Amygdala (tissue), 56 donors: Measurements from ENCODE around the gene TMEM203.

Experiments used
- DNase-seq, 56 donors: peaks; one replicate each; lab custom pipeline; 2025; lab: John Stamatoyannopoulos, UW

Gene TMEM203

DNA sequence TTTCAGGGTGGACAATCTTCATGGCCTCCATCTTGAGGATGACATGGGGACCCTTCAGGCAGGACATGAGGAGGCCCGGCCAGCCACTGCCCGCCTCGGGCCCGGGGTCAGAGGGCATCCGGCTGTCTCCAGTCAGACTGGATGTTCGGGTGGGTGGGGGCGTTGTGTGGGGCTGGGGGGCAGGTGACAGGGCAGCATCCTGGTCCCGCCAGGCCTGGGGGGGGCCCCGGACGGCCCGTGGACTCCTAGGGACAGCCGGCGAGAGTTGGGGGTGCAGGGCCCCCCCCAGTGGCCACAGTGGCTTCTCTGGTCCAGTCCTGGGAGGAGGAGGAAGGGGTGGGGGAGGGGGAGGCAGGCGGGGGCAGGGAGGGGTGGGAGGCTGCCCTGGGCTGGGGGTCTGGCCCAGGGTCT, 15.7 kb upstream of the TMEM203 start:
- no peak for DNase-seq

- no peak for DNase-seq
Observed at GRCh38 chr9:137220317-137221094, 15.1 kb upstream of the TMEM203 start.

GRCh38 chr9:137219757-137220316, 14.4 kb upstream of the TMEM203 start:
- no peak for DNase-seq

DNA sequence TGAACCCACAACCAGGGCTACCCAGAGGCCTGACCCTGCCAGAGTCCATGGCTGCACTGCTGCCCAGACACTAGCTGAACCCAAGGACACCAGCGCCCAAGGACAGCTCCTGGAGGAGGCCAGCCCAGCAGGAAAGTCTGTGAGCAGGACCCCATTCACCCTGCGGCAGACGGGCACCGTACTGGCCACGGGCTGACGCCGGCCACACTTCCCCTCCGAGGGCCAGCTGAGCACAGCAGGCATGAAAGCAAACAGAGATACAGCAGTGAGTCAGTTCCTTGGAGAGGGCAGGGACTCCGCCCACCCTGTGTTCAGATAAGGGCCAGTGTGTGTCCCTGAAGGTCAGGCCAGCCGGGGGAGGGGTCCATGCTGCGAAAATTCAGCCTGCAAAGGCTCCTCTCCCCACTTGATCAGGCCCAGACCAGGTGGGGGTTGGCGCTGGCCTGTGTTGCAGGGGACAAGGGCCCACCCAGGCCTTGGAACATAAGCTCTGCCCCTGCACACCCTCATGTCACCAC, 13.4 kb upstream of the TMEM203 start:
- no peak for DNase-seq

DNA sequence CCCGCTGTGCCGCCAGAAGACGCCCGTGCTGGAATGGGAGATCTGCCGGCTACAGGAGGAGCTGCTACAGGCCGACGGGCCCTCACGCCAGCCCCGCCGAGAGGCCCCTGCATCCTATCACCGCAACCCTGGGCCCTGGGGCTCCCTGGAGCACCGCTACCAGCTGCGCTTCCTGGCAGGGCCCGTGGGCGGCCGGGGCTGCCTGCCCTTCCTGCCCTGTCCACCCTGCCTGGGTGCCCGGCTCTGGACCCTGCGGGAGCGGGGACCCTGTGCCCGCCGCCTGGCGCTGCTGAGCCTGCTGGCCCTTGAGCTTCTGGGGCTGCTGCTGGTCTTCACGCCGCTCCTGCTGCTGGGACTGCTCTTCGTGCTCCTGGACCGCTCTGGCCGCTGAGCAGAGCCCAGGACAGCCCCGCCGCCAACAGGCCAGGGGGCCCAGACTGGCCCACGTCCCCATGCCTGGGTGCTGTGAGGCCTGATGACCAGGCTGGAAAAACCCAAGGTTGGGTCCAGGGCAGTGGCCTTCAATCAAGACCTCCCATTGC, 12.8 kb upstream of the TMEM203 start:
- no peak for DNase-seq

DNA sequence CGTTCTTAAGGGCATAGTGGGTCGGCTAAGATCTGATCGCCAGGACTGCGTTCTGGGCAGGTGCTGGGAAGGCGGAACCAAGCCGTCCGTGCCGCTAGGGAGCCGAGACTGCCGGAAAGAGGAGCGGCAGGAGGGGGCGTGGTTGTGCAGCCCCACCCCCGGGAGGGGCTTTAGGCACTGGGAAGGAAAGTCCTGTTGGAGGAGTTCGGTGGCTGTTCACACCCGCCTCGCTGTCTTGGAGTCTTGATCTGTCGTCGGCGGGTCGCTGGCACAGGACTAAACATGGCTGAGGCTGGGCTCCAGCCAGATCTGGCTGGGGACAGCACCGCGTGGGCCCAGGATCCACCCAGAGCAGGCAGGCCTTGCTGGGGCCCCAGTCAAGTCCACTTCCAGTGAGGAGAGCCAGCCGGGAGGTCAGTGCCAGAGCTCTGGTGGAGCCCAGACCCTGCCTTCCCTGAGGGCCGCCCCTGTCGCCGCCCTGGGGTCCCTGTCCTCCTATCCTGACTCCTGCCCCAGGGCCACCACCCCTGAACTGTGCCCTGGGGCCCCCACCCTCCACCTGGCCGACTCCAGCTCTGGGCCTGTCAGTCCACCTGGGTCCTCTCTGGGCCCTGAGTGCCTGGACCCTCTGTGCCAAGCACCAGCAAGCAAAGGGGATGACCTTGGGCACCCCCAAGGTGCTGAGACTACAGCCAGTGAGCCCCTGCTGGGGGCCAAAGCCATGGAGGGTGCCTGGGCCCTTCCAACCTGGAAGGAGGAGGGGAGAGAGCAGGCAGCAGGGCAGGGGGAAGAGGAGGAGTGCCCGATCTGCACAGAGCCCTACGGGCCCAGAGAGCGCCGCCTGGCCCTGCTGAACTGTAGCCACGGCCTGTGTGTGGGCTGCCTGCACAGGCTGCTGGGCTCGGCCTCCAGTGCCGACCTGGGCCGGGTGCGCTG, 12.1 kb upstream of the TMEM203 start:
- peak in 3 of 56 donors; percentile 16 to 27 (median 19) for DNase-seq

- no peak for DNase-seq
Observed at GRCh38 chr9:137216188-137216965, 10.9 kb upstream of the TMEM203 start.

GRCh38 chr9:137215196-137215986, 9.9 kb upstream of the TMEM203 start:
- no peak for DNase-seq

DNA sequence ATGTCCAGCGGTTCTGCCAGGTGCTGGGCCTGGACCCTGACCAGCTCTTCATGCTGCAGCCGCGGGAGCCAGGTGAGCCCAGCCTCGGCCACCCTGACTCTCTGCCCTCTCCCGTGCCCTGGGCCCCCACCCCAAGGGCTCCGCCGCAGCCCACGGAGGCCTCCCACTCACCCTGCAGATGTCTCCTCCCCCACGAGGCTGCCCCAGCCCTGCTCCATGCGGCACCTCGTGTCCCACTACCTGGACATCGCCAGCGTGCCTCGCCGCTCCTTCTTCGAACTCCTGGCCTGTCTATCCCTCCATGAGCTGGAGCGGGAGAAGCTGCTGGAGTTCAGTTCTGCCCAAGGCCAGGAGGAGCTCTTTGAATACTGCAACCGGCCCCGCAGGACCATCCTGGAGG, 9.2 kb upstream of the TMEM203 start:
- DNase-seq = no peak

GRCh38 chr9:137213160-137214060, 8.0 kb upstream of the TMEM203 start:
- DNase-seq = peak in 14 of 56 donors; percentile 22 to 81 (median 48)

DNA sequence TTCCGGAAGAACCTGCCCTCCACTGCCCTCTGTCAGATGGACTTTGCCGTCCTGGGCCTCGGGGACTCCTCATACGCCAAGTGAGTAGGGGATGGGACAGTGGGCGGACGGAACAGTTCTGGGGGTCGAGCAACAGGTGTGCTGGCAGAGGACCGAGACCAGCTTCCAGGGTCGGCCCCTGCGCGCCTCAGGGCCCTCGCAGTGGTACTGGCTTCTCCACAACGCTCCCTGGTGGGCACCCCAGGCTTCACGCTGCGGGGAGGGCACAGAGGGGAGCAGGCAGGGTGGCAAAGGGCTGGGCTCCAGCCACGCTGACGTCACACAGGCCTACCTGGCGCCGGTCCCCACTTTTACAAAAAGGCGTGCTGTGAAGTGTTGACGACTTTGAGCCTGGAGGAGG, 7.1 kb upstream of the TMEM203 start:
- DNase-seq = no peak

- no peak for DNase-seq
Observed at GRCh38 chr9:137211532-137211931, 6.1 kb upstream of the TMEM203 start.

DNA sequence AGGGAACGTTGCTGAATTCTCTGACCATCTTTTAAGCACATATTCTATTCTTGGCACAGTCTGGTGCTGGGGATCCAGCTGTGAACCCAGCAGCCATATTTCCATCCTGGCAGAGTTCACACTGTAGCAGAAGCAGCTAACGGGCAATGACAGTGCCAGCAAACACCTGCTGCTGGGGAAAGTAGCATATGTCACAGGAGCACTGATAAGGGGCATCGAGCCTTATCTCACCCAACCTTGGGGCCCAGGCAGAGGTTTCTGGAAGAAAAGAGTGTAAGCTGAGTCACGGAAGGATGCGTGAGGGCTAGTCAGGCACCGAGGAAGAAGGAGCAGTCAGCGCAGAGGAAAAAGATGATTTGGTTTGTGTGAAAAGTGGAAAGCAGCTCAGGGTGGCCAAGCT, 1.2 kb upstream of the TMEM203 start:
- DNase-seq = no peak

DNA sequence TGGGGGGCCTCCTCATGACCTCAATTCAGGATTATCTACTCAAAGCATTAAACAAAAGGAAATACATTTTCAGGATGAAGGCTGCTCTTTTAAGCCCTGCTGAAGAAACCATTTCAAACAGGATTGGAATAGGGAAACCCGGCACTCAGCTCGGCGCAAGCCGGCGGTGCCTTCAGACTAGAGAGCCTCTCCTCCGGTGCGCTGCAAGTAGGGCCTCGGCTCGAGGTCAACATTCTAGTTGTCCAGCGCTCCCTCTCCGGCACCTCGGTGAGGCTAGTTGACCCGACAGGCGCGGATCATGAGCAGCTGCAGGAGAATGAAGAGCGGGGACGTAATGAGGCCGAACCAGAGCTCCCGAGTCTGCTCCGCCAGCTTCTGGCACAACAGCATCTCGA, 720 bp downstream of the TMEM203 start:
- DNase-seq = no peak

DNA sequence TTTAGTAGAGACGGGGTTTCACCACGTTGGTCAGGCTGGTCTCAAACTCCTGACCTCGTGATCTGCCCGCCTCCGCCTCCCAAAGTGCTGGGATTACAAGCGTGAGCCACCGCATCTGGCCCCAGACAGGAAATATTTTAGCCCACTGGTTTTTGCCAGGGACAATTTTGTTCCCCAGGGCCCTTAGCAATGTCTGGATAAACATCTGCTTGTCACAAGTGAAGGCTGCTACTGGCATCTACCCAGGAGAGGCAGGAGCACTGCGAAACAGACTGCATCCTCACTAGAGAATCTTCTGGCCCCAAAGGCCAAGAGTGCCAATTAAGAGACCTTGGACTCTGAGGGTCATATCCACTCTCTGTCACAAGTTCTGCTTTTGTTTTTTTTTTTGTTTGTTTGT, 2.5 kb downstream of the TMEM203 start:
- DNase-seq = no peak

GRCh38 chr9:137201205-137201868, 4.1 kb downstream of the TMEM203 start:
- DNase-seq = no peak
